NCI-H748 (cell line): ENCODE data around the gene EPB41.
A peak's percentile ranks its signal among the peaks of the same experiment; 100 is the strongest.
"Not testable (repeated sequence)": the region's sequence is repeated elsewhere in the genome, so short reads cannot be mapped to it uniquely, and the experiment has no call there.

Experiments
- DNase-seq: peaks from one replicate; lab custom pipeline; 2025; ENCODE audit not compliant: unreplicated experiment; lab: John Stamatoyannopoulos, UW

Gene EPB41

DNA sequence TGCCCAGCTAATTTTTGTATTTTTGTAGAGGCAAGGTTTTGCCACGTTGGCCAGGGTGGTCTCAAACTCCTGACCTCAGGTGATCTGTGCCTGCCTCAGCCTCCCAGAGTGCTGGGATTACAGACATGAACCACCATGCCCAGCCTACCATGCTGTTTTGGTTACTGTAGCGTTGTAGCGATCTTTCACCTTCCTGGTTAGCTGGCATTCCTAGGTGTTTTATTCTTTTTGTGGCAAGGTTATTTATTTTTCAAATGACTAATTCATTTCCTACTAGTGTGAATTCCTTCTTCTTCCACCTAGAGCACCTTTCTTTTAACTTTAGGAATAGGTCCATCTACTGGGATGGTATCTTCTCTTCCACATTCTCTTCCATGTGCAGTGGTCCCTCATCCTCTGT lies 180.1 kb downstream of the EPB41 start:
- DNase-seq = no peak

DNA sequence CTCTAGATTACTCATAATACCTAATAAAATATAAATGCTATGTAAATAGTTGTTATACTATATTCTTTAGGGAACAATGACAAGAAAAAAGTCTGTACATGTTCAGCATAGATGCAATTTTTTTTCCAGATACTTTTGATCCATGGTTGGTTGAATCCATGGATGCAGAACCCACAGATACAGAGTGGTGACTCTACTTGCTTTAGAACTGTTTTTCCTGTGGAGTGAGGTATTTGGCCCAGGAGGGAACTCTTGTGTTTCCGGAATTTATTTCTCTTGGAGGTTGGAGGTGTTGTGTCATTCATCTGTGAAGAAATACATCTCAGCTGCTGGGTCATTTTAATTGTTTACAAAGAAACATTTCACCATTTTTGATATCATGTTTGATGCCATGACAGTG lies 180.6 kb downstream of the EPB41 start:
- DNase-seq = no peak

DNA sequence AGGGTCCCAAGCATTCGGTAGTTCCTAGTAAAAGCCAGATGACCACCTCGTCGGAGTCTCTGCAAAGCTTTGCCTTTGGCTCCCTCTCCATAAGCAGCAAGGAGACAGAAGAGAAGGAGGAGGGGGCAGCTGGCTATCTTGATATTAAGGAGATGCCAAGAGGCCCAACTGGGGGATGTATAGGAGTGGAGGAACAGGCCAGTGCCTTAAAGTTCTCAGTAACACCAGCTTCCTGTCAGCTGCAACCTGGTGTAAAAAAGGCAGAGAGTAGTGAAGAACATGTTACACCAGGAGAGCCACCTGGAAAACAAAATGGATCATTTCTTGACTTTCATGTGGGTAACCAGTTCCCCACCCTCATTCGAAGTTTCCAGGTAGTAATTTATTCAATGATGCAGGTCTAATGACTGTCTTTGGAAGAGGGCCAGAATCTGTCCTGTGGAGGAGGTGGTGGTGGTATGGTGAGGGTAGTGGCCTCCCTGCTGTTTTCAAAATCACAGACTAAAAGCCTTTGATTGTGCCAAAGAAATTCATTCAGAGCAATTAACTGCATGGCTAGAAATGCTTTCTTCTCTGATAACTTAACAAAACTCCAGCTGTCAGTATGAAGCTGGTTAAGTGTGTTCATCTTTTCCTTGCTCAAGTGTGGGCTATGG lies 182.0 kb downstream of the EPB41 start:
- DNase-seq = peak; percentile 93

- no peak for DNase-seq
Measured at GRCh38 chr1:29099286-29099685, 184.9 kb downstream of the EPB41 start.

- DNase-seq = no peak
Measured at GRCh38 chr1:29100487-29100886, 186.1 kb downstream of the EPB41 start.

GRCh38 chr1:29105822-29106221 lies 191.5 kb downstream of the EPB41 start:
- no peak for DNase-seq

DNA sequence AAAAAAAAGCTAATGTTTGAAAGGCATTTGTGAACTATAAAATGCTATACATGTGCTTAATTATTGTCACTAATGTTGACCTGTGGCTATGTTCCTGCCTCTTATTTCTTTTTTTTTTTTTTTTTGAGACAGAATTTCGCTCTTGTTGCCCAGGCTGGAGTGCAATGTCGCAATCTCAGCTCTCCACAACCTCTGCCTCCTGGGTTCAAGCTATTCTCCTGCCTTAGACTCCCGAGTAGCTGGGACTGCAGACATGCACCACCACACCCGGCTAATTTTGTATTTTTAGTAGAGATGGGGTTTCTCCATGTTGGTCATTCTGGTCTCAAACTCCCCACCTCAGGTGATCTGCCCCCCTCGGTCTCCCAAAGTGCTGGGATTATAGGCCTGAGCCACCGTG lies 193.7 kb downstream of the EPB41 start:
- DNase-seq = not testable (repeated sequence)

DNA sequence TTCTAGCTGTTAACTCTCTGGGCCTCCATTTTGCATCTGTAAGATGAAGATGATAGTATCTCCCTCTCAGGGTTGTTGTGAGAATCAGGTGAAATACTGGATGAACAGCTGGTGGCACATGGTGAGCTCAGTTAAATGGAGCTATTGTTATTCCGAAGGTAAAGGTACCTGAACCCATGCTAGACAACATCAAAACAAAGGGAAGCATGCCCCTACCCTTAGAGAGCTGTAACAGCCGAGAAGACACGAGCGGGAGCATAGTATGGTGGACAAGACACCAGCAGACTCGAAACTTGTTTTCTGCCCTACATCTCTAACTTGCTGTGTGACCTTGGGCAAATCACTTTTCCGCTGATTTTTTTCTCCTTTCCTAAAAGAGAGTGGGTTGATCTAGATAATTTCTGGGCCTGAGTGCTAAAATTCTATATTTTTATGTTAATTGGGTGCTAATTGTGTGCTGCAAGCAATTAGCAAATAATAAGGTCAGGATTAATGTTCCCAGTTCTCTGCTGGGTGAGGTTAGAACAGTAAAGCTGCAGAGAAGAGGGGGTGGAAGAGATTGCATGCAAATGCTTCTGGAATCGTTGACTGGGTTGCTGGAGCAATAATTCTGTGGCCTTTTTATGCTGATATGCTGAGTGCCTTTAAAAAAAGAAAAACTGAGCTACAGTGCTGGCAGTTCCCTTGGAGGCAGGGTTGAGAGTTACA lies 198.5 kb downstream of the EPB41 start:
- DNase-seq = no peak

DNA sequence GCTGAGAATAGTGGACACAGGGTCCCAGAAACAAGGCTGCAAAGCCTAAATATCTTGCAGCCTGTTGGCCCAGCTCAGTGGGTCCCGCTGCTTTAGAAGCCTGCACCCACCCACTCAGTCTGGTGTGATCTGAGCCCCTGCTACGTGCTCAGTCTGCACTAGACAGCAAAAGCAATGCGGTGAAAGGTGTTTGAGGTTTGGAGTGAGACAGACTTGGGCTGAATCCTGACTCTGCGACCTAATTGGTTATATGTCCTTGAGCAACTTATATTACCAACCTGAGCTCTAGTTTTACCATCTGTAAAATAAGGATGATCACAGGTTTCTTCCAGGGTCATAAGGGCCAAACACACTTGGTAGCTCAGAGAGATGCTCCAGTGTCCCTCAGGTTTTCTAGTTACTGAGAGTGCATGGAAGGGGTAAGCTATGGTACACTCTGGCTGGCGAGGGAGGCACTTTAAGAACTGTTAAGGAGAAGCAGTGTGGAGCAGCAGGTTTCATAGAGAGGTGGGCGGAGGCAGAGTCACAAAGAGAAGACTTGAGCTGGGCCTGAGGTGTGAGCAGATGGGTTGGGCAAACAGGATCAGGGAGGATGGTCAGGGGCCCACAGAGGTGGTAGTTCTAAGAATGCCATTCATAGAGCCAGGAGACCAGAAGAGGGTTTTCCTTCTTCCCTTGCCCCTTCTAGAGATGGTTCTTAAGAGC lies 199.2 kb downstream of the EPB41 start:
- DNase-seq = no peak

DNA sequence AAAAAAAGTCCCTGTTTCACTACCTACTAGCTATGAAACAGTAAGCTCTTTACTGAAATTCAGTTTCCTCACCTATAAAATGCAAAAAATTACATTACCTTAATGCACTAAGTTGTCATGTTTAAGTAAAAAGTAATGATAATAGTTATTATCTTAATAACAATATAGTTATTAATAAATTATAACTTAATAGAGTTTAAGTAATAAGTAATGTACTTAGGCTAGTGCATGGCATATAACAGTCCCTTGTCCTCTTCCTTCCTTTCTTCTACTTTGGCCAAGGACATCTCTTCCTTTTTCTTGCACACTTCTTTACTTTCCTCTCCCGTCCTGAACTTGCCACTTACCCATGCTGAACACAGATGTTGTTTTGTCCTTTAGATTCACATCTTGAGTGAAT lies 200.3 kb downstream of the EPB41 start:
- no peak for DNase-seq

GRCh38 chr1:29117381-29117780 lies 203.0 kb downstream of the EPB41 start:
- no peak for DNase-seq

DNA sequence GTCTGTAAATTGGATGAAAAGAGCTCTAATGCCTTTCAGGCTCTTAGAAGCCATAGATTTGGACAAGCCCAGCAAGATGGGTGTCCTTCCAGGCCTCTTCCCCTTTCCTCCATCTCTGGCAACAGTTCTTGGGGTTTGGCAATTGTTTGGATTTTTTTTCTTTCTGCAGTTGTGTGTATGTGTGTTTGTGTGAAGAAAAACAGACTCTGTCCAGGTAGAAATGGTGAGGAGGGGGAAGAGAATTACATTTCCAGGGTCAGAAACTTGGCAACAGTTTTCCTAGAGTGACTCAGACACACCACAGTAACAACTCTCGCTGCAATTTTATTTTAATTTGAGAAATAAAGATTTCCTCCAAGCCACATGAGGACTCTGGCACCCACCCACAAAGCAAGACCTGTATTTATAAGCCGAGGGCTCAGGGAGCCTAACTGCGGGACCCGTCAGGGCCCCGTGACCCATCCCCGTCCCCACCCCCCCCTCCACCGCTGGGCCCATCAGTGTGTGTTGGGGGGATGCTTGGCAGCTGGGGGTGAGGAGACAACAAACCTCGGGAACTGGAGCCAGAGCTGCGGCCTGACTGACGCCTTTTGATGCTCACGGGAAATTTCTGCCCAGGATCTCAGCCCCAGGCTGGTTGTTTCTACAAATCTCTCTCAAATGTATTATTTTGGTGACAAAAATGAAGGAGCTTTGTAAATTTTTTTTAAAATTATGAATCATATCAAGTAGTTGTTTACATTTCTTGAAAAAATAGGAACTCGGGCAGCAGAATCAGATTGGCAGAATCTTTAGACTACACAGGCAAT lies 205.0 kb downstream of the EPB41 start:
- no peak for DNase-seq

DNA sequence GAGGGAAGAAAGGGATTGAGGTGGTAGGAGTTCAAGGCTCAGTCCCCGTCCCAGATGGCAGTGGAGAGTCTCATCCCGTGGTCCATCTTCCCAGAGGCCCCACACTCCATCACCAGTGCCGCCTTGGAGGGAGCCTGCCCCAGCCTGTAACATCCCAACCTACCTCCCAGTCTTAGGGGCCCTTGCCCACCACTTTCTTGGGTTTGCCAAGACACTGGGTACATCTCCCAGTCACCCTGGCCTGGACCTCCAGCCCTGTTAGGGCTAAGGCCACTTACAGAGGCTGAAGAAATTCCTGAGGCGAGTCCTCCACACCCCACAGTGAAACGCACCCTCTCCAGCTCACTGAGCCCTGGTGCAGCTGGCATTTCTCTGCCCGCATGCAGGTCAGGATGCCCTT lies 206.0 kb downstream of the EPB41 start:
- DNase-seq = no peak

GRCh38 chr1:29120947-29121485 lies 206.6 kb downstream of the EPB41 start:
- peak; percentile 67 for DNase-seq

DNA sequence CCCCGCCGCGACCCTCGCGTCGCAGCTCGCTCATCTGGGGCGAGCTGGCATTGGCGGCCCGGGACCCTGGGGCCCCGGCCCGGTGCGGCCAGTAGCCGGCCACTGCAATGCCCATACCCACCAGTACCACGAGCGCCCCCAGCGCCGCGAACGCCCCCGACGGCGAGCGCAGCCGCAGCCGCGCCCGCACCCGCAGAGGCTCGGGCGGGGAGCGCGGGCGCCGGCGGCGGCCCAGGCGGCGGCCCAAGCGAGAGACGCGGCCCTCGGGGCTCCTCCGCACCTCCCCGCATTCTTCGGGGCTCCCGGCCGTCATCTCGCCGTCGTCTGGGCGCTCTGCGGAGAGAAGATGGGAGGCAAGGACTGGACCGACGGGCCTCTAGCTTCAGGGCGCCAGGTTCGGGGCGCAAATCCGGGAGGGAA lies 207.2 kb downstream of the EPB41 start:
- DNase-seq = peak; percentile 56

GRCh38 chr1:29121936-29122681 lies 207.7 kb downstream of the EPB41 start:
- peak; percentile 34 for DNase-seq

GRCh38 chr1:29122682-29123052 lies 208.3 kb downstream of the EPB41 start:
- peak; percentile 17 for DNase-seq

DNA sequence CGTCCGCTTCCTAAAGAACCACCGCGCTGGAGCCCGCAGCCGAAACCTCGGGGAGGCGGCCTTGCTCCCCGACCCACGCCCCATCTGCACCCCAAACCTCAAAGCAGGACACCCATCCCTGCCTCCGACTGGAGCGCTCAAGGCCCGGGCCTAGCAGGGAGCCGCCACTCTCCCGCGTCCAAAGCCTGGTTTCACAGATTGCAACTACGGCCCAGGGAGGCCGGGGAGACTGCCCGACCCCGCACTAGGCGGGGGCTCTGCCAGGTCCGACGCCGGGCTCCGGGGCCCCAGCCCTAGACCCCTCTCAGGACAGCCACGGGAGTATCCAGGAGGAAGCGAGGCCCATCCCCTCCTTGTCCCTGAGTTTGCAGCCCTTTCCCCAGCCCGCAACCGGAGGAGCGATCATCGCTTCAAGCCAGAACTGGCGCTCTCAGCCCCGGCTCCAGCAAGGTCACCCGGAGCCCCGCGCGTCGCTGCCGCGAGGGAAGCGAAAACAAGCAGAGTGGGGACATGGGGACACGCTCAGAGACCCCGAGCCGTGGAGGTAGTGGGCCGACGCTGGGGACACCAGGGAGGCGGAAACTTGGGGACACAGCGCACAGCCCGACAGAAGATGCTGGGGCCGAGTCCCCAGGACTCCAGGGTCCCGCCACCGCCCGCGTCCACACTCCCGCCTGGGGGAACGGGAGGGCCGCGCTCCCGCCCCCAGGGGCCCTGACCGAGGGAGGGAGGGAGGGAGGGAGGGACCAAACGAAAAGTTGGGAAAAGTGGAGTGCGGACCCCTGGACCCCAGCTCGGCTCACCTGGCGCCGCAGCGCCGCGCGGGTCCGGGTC lies 208.9 kb downstream of the EPB41 start:
- peak; percentile 22 for DNase-seq

GRCh38 chr1:29123887-29124365 lies 209.6 kb downstream of the EPB41 start, which contains the start of gene TMEM200B:
Gene TMEM200B (minus strand): TSS chr1:29123903. CDS start chr1:29121828, 2,075 bp downstream.
- DNase-seq = no peak
